GM19025 (cell line): Measurements from ENCODE around the gene STOM.

ENCODE experiments used
- ATAC-seq: cut with Tn5 transposase; IDR thresholded peaks from one replicate; pipeline ENCODE4 v1.9.1; 2021; ENCODE audit warnings: mild to moderate bottlenecking, low read depth, moderate library complexity; ENCODE audit not compliant: unreplicated experiment

STOM gene

GRCh38 chr9:121289772-121290370 lies 80.2 kb downstream of the STOM start:
- ATAC-seq: no peak

- no peak for ATAC-seq
Measured at GRCh38 chr9:121289026-121289771, 80.9 kb downstream of the STOM start.
